Uterus (tissue), 4 donors: Measurements from ENCODE around the gene SULT2B1. TPM values are rescaled to one million over a fixed set of nuclear protein-coding genes. Genes with fewer than 3 reads are reported as not detected.

Experiments
- DNase-seq, 2 donors: peaks; one replicate each; pipeline ENCODE4 v3.0.0-alpha.2; 2019 to 2020
- H3K27ac ChIP-seq, 2 donors: fragments of 200-600 bp; sonication (generic); 1 replicate in 1 of 2; 2 replicates in 1 of 2; pipeline ENCODE4 v1.5.1; 2016 to 2018
- H3K27me3 ChIP-seq, 2 donors: fragments of 200-600 bp; sonication (generic); one replicate each; pipeline ENCODE4 v1.5.1; 2018 to 2019; ENCODE audit warnings: control low read depth in 1 of 2
- H3K36me3 ChIP-seq, 2 donors: fragments of 200-600 bp; sonication (generic); one replicate each; pipeline ENCODE4 v1.5.1; 2019; ENCODE audit warnings: control low read depth in 1 of 2
- H3K4me1 ChIP-seq, 2 donors: fragments of 200-600 bp; sonication (generic); one replicate each; pipeline ENCODE4 v1.5.1; 2018 to 2019; ENCODE audit warnings: control low read depth in 1 of 2
- H3K4me3 ChIP-seq, 2 donors: fragments of 200-600 bp; sonication (generic); 1 replicate in 1 of 2; 2 replicates in 1 of 2; pipeline ENCODE4 v1.5.1; 2018 to 2019; ENCODE audit warnings: mild to moderate bottlenecking in 1 of 2
- H3K9me3 ChIP-seq, 2 donors: fragments of 200-600 bp; sonication (generic); one replicate each; pipeline ENCODE4 v1.5.1; 2019; ENCODE audit warnings: control low read depth in 1 of 2
- POLR2A ChIP-seq, 2 donors: fragments of 450-650 bp; IDR thresholded peaks; one replicate each; pipeline ENCODE4 v1.6.1; 2016; ENCODE audit warnings: antibody characterized with exemption in 2 of 2, mild to moderate bottlenecking in 1 of 2, moderate library complexity in 1 of 2
- intact Hi-C: fragments of 100-400 bp; cut with DNase I; formaldehyde crosslinking; loops from one replicate; pipeline ENCODE4 v1.15.1; 2023; ENCODE audit warnings: low total_unique reads
- total RNA-seq, 4 donors: library from RNA; depleted of rRNA in 3 of 4; stranded (reverse); fragments of >200 nt in 3 of 4; gene quantifications; one replicate each; pipeline versions ENCODE4 v1.1.0 to v1.2.4, GENCODE V29; 2014 to 2023
- TF ChIP-seq, protein P1 (sequence below), 4 experiments: fragments of 200-600 bp in 2 of 4; fragments of 450-650 bp in 2 of 4; sonication (generic) in 2 of 4; IDR thresholded peaks; one replicate each; pipeline ENCODE4 v1.5.1; 2016 to 2019; ENCODE audit warnings: antibody characterized with exemption in 4 of 4, mild to moderate bottlenecking in 2 of 4, moderate library complexity in 1 of 4
- donor health status: DM: yes; HTN: yes; CAD: no.

Gene SULT2B1
- total RNA-seq, 4 donors from 2014 or later: 0.41 TPM; not detected in 3

DNA sequence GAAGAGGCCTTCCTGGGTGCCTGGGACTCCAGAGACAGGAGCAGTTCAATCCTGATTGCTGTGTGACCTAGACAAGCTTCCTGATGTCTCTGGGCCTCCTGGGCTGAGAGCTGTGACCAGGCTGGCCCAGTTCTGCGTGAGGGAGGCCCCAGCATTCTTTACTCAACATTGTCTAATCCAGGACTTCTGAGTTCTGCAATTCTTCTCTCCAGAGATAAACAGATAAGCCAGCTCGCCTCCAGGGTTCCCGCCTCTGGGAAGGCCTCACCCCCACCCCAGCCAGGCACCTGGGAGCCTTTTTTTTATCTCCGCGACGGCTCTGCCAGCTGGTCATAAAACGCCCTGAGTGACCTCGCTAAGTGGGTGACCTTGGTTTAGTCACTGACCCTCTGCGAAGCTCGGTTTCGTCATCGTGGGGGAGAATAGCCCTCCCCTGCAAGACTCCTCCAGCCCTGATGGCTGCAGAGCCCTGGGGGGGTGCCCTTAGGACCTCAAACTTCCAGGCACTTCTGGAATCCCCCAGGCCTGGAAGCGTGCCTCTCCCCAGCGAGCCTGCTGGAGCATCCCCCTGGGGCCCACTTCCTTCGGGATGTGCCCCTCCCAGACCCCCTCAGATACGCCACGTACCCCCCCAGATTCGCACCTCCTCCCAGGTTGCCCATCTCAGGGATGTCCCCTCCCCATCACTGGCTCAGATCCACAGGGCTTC, 1.9 kb downstream of the SULT2B1 start:
- TF ChIP-seq POLR2A (IDR thresholded peaks at IDR 0.05): no peak
- TF ChIP-seq, protein P1, sequence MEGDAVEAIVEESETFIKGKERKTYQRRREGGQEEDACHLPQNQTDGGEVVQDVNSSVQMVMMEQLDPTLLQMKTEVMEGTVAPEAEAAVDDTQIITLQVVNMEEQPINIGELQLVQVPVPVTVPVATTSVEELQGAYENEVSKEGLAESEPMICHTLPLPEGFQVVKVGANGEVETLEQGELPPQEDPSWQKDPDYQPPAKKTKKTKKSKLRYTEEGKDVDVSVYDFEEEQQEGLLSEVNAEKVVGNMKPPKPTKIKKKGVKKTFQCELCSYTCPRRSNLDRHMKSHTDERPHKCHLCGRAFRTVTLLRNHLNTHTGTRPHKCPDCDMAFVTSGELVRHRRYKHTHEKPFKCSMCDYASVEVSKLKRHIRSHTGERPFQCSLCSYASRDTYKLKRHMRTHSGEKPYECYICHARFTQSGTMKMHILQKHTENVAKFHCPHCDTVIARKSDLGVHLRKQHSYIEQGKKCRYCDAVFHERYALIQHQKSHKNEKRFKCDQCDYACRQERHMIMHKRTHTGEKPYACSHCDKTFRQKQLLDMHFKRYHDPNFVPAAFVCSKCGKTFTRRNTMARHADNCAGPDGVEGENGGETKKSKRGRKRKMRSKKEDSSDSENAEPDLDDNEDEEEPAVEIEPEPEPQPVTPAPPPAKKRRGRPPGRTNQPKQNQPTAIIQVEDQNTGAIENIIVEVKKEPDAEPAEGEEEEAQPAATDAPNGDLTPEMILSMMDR (IDR thresholded peaks at IDR 0.05): no peak

DNA sequence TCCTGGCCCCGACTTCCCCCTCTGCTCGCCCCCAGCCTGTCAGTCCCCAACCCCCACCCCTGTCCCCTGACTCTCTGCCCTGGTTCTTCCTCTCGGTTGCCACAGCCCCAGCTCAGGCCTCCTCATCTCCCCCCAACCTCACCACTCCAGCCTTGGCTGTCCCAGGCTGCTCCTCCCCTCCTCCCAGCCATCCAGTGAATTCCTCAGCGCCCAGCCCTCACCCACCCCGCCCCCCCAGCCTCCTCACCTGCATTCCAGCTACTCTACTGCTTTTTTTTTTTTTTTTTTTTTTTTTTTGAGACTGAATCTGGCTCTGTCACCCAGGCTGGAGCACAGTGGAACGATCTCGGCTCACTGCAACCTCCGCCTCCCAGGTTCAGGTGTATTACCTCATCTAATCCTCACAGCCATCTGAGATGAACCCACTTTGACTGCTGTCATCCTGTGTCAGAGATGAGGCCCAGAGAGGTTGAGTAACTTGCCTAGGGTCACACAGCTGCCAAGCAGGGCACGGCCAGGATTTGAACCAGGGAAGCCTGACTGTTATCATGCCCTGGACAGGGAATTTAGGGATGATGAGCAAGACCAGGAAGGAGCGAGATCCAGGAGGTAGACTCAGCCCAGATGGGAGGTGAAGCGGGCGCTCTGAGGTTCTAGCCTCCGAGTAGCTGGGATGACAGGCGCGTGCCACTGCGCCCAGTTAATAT, 2.6 kb downstream of the SULT2B1 start:
- no peak for TF ChIP-seq POLR2A (IDR thresholded peaks at IDR 0.05)
- TF ChIP-seq, protein P1 (IDR thresholded peaks at IDR 0.05): no peak
- H3K27ac ChIP-seq: peak overlapping the region in 1 of 2 donors; percentile 11
- intact Hi-C loops: no loop called here
- no peak overlapping the region for H3K4me3 ChIP-seq
- H3K9me3 ChIP-seq: no peaks in the 10 kb centered on the region
- H3K36me3 ChIP-seq: no peaks in the 10 kb centered on the region
- no peaks in the 10 kb centered on the region for H3K27me3 ChIP-seq
- no peak for DNase-seq
- H3K4me1 ChIP-seq: peaks cover 0 to 5% of the 10 kb centered on the region in 2 donors

More for the DNA sequence above, 1.9 kb downstream of the SULT2B1 start:
- intact Hi-C loops: no loop called here
- H3K36me3 ChIP-seq: no peaks in the 10 kb centered on the region
- H3K27ac ChIP-seq: peak overlapping the region in 1 of 2 donors; percentile 11
- peak; percentile 44 to 50 for DNase-seq
- no peaks in the 10 kb centered on the region for H3K9me3 ChIP-seq
- H3K4me3 ChIP-seq: no peak overlapping the region
- peaks cover 0 to 5% of the 10 kb centered on the region in 2 donors for H3K4me1 ChIP-seq
- no peaks in the 10 kb centered on the region for H3K27me3 ChIP-seq

DNA sequence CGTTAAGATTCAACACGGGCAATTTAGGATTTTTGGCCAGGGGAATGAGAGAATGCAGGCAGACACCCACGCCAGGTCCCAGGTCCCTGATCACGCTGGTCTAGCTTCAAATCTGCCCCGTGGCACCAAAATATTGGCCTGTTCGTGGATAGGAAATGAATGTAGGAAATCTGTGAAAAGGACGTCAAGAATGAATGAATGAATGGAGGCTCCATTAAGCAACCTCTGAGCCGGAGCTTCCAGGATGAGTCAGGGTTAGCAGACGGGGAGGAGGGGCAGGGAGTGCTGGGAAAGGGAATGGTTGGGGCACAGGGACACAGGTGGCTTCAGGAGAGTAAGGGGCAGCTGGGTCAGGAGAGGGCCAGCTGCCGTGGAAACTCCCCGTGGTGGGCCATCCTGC, 4.2 kb downstream of the SULT2B1 start:
- TF ChIP-seq POLR2A (IDR thresholded peaks at IDR 0.05): no peak
- TF ChIP-seq, protein P1 (IDR thresholded peaks at IDR 0.05): no peak
- peaks cover 0 to 5% of the 10 kb centered on the region in 2 donors for H3K4me1 ChIP-seq
- intact Hi-C loops: no loop called here
- DNase-seq: no peak
- no peak overlapping the region for H3K27ac ChIP-seq
- H3K9me3 ChIP-seq: no peaks in the 10 kb centered on the region
- H3K27me3 ChIP-seq: no peaks in the 10 kb centered on the region
- H3K36me3 ChIP-seq: no peaks in the 10 kb centered on the region
- H3K4me3 ChIP-seq: no peak overlapping the region

DNA sequence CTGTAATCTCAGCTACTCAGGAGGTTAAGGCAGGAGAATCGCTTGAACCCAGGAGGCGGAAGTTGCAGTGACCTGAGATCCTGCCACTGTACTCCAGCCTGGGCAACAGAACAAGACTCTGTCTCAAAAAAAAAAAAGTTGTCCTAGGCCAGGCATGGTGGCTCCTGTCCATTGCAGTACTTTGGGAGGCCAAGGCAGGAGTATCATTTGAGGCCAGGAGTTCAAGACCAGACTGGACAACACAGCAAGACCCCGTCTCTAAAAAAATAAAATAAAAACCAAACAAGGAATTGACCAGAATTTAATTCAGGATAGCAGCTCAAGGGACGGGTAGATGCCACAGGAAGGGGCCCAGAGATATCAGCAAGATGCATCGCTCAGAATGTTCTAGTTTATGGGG, 4.9 kb downstream of the SULT2B1 start:
- H3K27me3 ChIP-seq: no peaks in the 10 kb centered on the region
- H3K4me1 ChIP-seq: peaks cover 0 to 5% of the 10 kb centered on the region in 2 donors
- DNase-seq: no peak
- TF ChIP-seq, protein P1 (IDR thresholded peaks at IDR 0.05): no peak
- no peak for TF ChIP-seq POLR2A (IDR thresholded peaks at IDR 0.05)
- H3K27ac ChIP-seq: no peak overlapping the region
- H3K4me3 ChIP-seq: no peak overlapping the region
- no peaks in the 10 kb centered on the region for H3K36me3 ChIP-seq
- intact Hi-C loops: no loop called here
- no peaks in the 10 kb centered on the region for H3K9me3 ChIP-seq

DNA sequence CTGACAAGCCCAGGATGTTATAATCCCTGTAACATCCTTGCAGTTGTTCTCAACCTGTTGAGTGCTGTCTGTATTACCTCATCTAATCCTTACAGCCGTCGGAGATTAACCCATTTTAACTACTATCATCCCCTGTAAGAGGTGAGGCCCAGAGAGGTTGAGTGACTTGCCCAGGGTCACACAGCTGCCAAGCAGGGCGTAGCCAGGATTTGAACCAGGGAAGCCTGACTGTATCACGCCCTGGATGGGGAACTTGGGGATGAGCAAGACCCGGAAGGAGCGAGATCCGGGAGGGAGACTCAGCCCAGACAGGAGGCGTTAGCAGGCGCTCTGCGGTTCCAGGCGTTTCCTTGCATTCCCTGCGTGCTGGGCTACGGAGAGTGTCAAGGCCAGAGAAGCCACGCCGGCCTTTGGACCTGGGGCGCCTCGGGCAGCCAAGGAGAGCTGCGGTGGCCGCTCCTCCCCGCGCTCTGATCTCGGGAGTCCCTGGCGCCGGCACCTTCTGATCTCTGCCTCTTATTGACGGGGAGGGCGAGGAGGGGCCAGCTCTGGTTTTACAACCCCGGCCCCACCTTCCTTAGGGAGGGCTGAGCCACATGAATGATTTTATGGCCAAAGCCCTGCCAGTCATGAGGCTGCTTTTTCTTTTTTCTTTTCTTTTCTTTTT, 6.2 kb downstream of the SULT2B1 start:
- intact Hi-C loops: no loop called here

More for the DNA sequence above, 6.2 kb downstream of the SULT2B1 start:
- Histone ChIP-seq H3K27ac (no peak overlapping the region), H3K4me3 (no peak overlapping the region), H3K27me3 (no peaks in the 10 kb centered on the region), H3K9me3 (no peaks in the 10 kb centered on the region), H3K36me3 (no peaks in the 10 kb centered on the region), H3K4me1 (peaks cover 0 to 5% of the 10 kb centered on the region in 2 donors)
- DNase-seq: no peak
- TF ChIP-seq POLR2A (IDR thresholded peaks at IDR 0.05): peak in 1 of 2 donors; percentile 18
- TF ChIP-seq, protein P1 (IDR thresholded peaks at IDR 0.05): no peak
